Left ventricle myocardium inferior (tissue), 1 donor: ENCODE measurements around the gene TCTN2. TPM values are rescaled to one million over a fixed set of nuclear protein-coding genes. Genes with fewer than 3 reads are reported as not detected.

Source experiments
- DNase-seq: peaks from one replicate; pipeline ENCODE4 v3.0.0-alpha.2; 2020
- H3K27ac ChIP-seq: fragments of 200-600 bp; replicated peaks from 2 replicates; pipeline ENCODE4 v1.8.0; 2021
- H3K27me3 ChIP-seq: fragments of 200-600 bp; 2 replicates; pipeline ENCODE4 v1.8.0; 2021; ENCODE audit warnings: low read depth
- H3K36me3 ChIP-seq: fragments of 200-600 bp; 2 replicates; pipeline ENCODE4 v1.8.0; 2021
- H3K4me1 ChIP-seq: fragments of 200-600 bp; 2 replicates; pipeline ENCODE4 v1.8.0; 2021
- H3K4me3 ChIP-seq: fragments of 200-600 bp; 2 replicates; pipeline ENCODE4 v1.8.0; 2021; ENCODE audit warnings: mild to moderate bottlenecking, moderate library complexity
- H3K9me3 ChIP-seq: fragments of 200-600 bp; replicated peaks from 2 replicates; pipeline ENCODE4 v1.8.0; 2021
- CTCF ChIP-seq: fragments of 200-600 bp; IDR thresholded peaks from 2 replicates; pipeline ENCODE4 v1.8.0; 2021; ENCODE audit warnings: antibody characterized with exemption, mild to moderate bottlenecking, borderline replicate concordance
- intact Hi-C: fragments of 100-400 bp; cut with micrococcal nuclease; formaldehyde crosslinking; loops from one replicate; pipeline ENCODE4 v1.11.0; 2022
- total RNA-seq: library from RNA; stranded (reverse); fragmentation: NEBNext Ultra II Directional; extraction: Animal tissue kit (Norgen Biotek cat#: 25700); gene quantifications from one replicate; pipeline ENCODE4 v1.2.1, GENCODE V29; 2021
- donor health status: DM: no; HTN: yes; CAD: no; lungs with severe emphysema.

Gene TCTN2
- total RNA-seq, 1 donor from 2014 or later, result 3.9 TPM

- Histone ChIP-seq H3K27me3 (no peaks in the 10 kb centered on the region), H3K27ac (no peak overlapping the region), H3K4me1 (peaks cover 6% of the 10 kb centered on the region), H3K4me3 (no peak overlapping the region), H3K9me3 (no peaks in the 10 kb centered on the region), H3K36me3 (peaks cover 82% of the 10 kb centered on the region)
- TF ChIP-seq CTCF, result no peak
- intact Hi-C loops, result no loop called here
- no peak for DNase-seq
Measured at GRCh38 chr12:123734268-123734667, 63.4 kb downstream of the TCTN2 start.

DNA sequence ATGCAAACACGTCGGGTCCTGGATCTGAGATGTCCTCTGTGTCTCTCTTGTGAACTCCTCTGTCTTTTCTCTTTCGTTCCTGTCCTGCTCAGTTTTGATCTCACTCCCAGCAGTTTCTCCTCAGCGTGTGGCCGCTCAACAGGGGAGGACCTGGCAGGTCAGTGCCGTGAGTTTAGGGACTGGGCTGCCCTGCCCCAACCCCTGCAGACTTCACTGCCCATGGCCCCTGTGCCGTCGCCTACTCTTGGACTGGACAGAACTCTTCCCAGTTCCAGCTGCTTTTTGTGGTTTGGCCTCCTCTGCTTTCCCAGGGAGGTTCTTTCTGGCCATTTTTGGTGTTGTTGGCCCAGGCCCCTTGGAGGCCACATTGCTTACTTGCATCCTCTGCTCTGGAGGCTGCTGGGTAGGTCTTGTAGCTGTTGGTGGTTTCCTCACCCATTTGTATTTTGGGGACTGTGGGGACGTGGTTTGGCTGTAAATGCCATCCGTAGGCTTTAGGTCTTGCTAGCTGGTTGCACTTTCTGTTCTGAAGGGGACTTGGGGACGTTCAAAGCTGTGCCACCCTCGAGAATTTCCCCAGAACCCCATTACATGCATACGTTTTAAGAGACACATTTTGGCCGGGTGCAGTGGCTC is 71.1 kb downstream of the TCTN2 start:
- no peaks in the 10 kb centered on the region for H3K27me3 ChIP-seq
- intact Hi-C loops, result no loop called here
- no peak overlapping the region for H3K4me3 ChIP-seq
- H3K36me3 ChIP-seq, result peaks cover 85% of the 10 kb centered on the region
- no peaks in the 10 kb centered on the region for H3K9me3 ChIP-seq
- no peak for TF ChIP-seq CTCF
- DNase-seq, result no peak
- no peaks in the 10 kb centered on the region for H3K4me1 ChIP-seq
- no peak overlapping the region for H3K27ac ChIP-seq

- no peak for DNase-seq
- Histone ChIP-seq H3K4me3 (no peak overlapping the region), H3K27ac (no peak overlapping the region), H3K4me1 (no peaks in the 10 kb centered on the region), H3K9me3 (no peaks in the 10 kb centered on the region), H3K27me3 (no peaks in the 10 kb centered on the region), H3K36me3 (peaks cover 84% of the 10 kb centered on the region)
- intact Hi-C loops, result no loop called here
- TF ChIP-seq CTCF, result no peak
Measured at GRCh38 chr12:123743002-123743401, 72.1 kb downstream of the TCTN2 start.

GRCh38 chr12:123744836-123745235 is 73.9 kb downstream of the TCTN2 start:
- Histone ChIP-seq H3K27me3 (no peaks in the 10 kb centered on the region), H3K27ac (no peak overlapping the region), H3K4me1 (no peaks in the 10 kb centered on the region), H3K9me3 (no peaks in the 10 kb centered on the region), H3K36me3 (peaks cover 86% of the 10 kb centered on the region), H3K4me3 (no peak overlapping the region)
- TF ChIP-seq CTCF, result peak; percentile 32
- no peak for DNase-seq
- intact Hi-C loops, result no loop called here

DNA sequence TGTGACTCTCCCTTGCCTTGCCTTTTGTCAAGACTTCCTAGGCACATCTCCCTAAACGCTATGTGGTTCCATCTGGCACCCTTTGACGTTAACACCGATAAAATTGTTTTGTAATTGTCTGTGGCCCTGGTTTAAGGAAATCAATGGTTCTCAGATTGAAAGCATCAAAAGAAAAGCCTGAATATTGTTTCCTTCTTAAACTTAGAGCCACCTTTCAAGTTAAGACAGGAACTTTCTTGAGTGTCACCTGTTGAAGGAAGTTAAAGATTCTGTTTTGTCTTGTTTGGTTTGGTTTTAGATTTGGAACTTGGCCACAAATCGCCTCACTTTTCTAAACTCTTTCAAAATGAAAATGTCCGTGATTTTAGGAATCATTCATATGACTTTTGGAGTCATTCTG is 76.4 kb downstream of the TCTN2 start:
- TF ChIP-seq CTCF, result no peak
- no peaks in the 10 kb centered on the region for H3K4me1 ChIP-seq
- intact Hi-C loops, result no loop called here
- H3K36me3 ChIP-seq, result peaks cover 86% of the 10 kb centered on the region
- H3K4me3 ChIP-seq, result no peak overlapping the region
- no peaks in the 10 kb centered on the region for H3K9me3 ChIP-seq
- DNase-seq, result no peak
- no peaks in the 10 kb centered on the region for H3K27me3 ChIP-seq
- H3K27ac ChIP-seq, result no peak overlapping the region
